Epidermal melanocyte (primary cell): ENCODE measurements around the gene SRR.

ENCODE experiments used
- DNase-seq: peaks from one replicate; pipeline ENCODE4 v3.0.0; 2011; ENCODE audit warnings: low spot score; ENCODE audit not compliant: insufficient read length

SRR gene

GRCh38 chr17:2370211-2370589 lies 66.5 kb downstream of the SRR start:
- no peak for DNase-seq

- DNase-seq, result no peak
These were observed 67.7 kb downstream of the SRR start for GRCh38 chr17:2371183-2372130.

- DNase-seq, result no peak
These were observed 68.4 kb downstream of the SRR start for GRCh38 chr17:2372180-2372579.

- no peak for DNase-seq
These were observed 68.9 kb downstream of the SRR start for GRCh38 chr17:2372681-2373080.

GRCh38 chr17:2373179-2373578 lies 69.4 kb downstream of the SRR start:
- DNase-seq, result no peak
